DND-41 (cell line): ENCODE results near the gene EXOC1L.

ENCODE experiments used
- ATAC-seq: fragments of 200-7000 bp; cut with Tn5 transposase; 3 replicates; pipeline ENCODE4 v1.9.1; 2021; ENCODE audit warnings: low read depth; ENCODE audit not compliant: insufficient read depth
- DNase-seq: peaks from one replicate; pipeline ENCODE4 v3.0.0-alpha.2; 2020
- H2AFZ ChIP-seq: 2 replicates; pipeline ENCODE4 v1.6.0; 2012; ENCODE audit warnings: low read depth, low read length
- H3K27ac ChIP-seq: 2 replicates; pipeline ENCODE4 v1.5.1; 2012; ENCODE audit warnings: low read length, inconsistent platforms
- H3K27me3 ChIP-seq: fragments of 200-600 bp; sonication (generic); 2 replicates; pipeline ENCODE4 v1.6.0; 2012; ENCODE audit warnings: low read length, mild to moderate bottlenecking, inconsistent platforms; ENCODE audit not compliant: insufficient read depth, poor library complexity
- H3K36me3 ChIP-seq: 2 replicates; pipeline ENCODE4 v1.5.1; 2012; ENCODE audit warnings: low read length, inconsistent platforms; ENCODE audit not compliant: insufficient read depth
- H3K4me1 ChIP-seq: 2 replicates; pipeline ENCODE4 v1.5.1; 2012; ENCODE audit warnings: mild to moderate bottlenecking, low read length; ENCODE audit not compliant: insufficient read depth
- H3K4me2 ChIP-seq: 2 replicates; pipeline ENCODE4 v1.6.0; 2012; ENCODE audit warnings: mild to moderate bottlenecking, moderate library complexity, low read length, inconsistent platforms; ENCODE audit not compliant: insufficient read depth
- H3K4me3 ChIP-seq, 2 experiments: fragments of 200-600 bp in 1 of 2; shearing (Covaris generic) in 1 of 2; 2 replicates each; pipeline ENCODE4 v1.5.1; 2012 to 2016; ENCODE audit warnings: inconsistent platforms in 2 of 2, low read length in 2 of 2, mild to moderate bottlenecking in 2 of 2, low read depth in 1 of 2, moderate library complexity in 1 of 2
- H3K79me2 ChIP-seq: 2 replicates; pipeline ENCODE4 v1.6.0; 2012; ENCODE audit warnings: low read length, inconsistent platforms; ENCODE audit not compliant: insufficient read depth
- H3K9ac ChIP-seq: 2 replicates; pipeline ENCODE4 v1.6.0; 2012; ENCODE audit warnings: low read depth, mild to moderate bottlenecking, inconsistent platforms, low read length, moderate library complexity
- H3K9me3 ChIP-seq: 2 replicates; pipeline ENCODE4 v1.5.1; 2012; ENCODE audit warnings: low read length, moderate library complexity, mild to moderate bottlenecking, inconsistent platforms; ENCODE audit not compliant: insufficient read depth, severe bottlenecking
- H4K20me1 ChIP-seq: 2 replicates; pipeline ENCODE4 v1.6.0; 2012; ENCODE audit warnings: low read length; ENCODE audit not compliant: insufficient read depth
- CTCF ChIP-seq: IDR thresholded peaks from 2 replicates; pipeline ENCODE4 v1.5.1; 2012; ENCODE audit warnings: borderline replicate concordance, low read length, moderate library complexity, mild to moderate bottlenecking; ENCODE audit not compliant: poor library complexity, severe bottlenecking; ENCODE audit errors: extremely low read depth
- EZH2 ChIP-seq: IDR thresholded peaks from 3 replicates; pipeline ENCODE4 v1.6.1; 2012; ENCODE audit warnings: borderline replicate concordance, low read depth, mild to moderate bottlenecking, moderate library complexity, low read length, inconsistent platforms; ENCODE audit not compliant: severe bottlenecking

EXOC1L gene

GRCh38 chr4:55874831-55875230 lies 55.2 kb downstream of the EXOC1L start:
- no peak overlapping the region for H2AFZ ChIP-seq
- no peak overlapping the region for H3K27ac ChIP-seq
- no peak for ATAC-seq

GRCh38 chr4:55876387-55876786 lies 56.8 kb downstream of the EXOC1L start:
- no peak overlapping the region for H3K27ac ChIP-seq
- ATAC-seq (no peak), DNase-seq (no peak)
- H3K79me2 ChIP-seq: no peaks in the 10 kb centered on the region
- TF ChIP-seq EZH2 (no peak), CTCF (no peak)
- no peak overlapping the region for H3K4me2 ChIP-seq
- no peaks in the 10 kb centered on the region for H3K9me3 ChIP-seq
- H3K4me1 ChIP-seq: no peaks in the 10 kb centered on the region
- H4K20me1 ChIP-seq: no peaks in the 10 kb centered on the region
- no peak overlapping the region for H3K4me3 ChIP-seq
- H2AFZ ChIP-seq: no peak overlapping the region
- H3K9ac ChIP-seq: no peak overlapping the region
- no peaks in the 10 kb centered on the region for H3K27me3 ChIP-seq
- peaks cover 71% of the 10 kb centered on the region for H3K36me3 ChIP-seq

More at GRCh38 chr4:55874831-55875230, 55.2 kb downstream of the EXOC1L start:
- H3K27me3 ChIP-seq: no peaks in the 10 kb centered on the region
- H3K9me3 ChIP-seq: no peaks in the 10 kb centered on the region
- DNase-seq: no peak
- no peak overlapping the region for H3K4me2 ChIP-seq
- TF ChIP-seq EZH2: no peak
- no peak for TF ChIP-seq CTCF
- no peaks in the 10 kb centered on the region for H3K79me2 ChIP-seq
- H3K4me1 ChIP-seq: no peaks in the 10 kb centered on the region
- no peaks in the 10 kb centered on the region for H4K20me1 ChIP-seq
- no peak overlapping the region for H3K9ac ChIP-seq
- H3K36me3 ChIP-seq: peaks cover 74% of the 10 kb centered on the region
- H3K4me3 ChIP-seq: no peak overlapping the region

GRCh38 chr4:55879224-55879623 lies 59.6 kb downstream of the EXOC1L start:
- H3K36me3 ChIP-seq: peaks cover 62% of the 10 kb centered on the region
- no peak overlapping the region for H3K9ac ChIP-seq
- H3K4me1 ChIP-seq: no peaks in the 10 kb centered on the region

More at GRCh38 chr4:55879224-55879623, 59.6 kb downstream of the EXOC1L start:
- H4K20me1 ChIP-seq: no peaks in the 10 kb centered on the region
- no peak overlapping the region for H2AFZ ChIP-seq
- no peak for DNase-seq
- no peaks in the 10 kb centered on the region for H3K79me2 ChIP-seq
- no peak overlapping the region for H3K4me3 ChIP-seq
- H3K9me3 ChIP-seq: no peaks in the 10 kb centered on the region
- no peak overlapping the region for H3K4me2 ChIP-seq
- TF ChIP-seq CTCF (no peak), EZH2 (no peak)
- ATAC-seq: no peak
- H3K27me3 ChIP-seq: no peaks in the 10 kb centered on the region
- no peak overlapping the region for H3K27ac ChIP-seq
